Esophagus muscularis mucosa (tissue), 4 donors: ENCODE results near the gene FER. TPM values are rescaled to one million over a fixed set of nuclear protein-coding genes. Genes with fewer than 3 reads are reported as not detected.
A peak's percentile ranks its signal among the peaks of the same experiment; 100 is the strongest.
"Not testable (repeated sequence)": the region's sequence is repeated elsewhere in the genome, so short reads cannot be mapped to it uniquely, and the experiment has no call there.

ENCODE experiments used
- DNase-seq: peaks from one replicate; pipeline ENCODE4 v3.0.0-alpha.2; 2017; ENCODE audit errors: extremely low spot score
- H3K27ac ChIP-seq, 4 donors: fragments of 200-600 bp; sonication (generic); replicated peaks in 1 of 4; 1 replicate in 3 of 4; 2 replicates in 1 of 4; pipeline ENCODE4 v1.5.1; 2016 to 2019; ENCODE audit warnings: mild to moderate bottlenecking in 1 of 4
- H3K27me3 ChIP-seq, 4 donors: fragments of 200-600 bp; sonication (generic); one replicate each; pipeline versions ENCODE4 v1.5.1 to v1.6.0; 2016 to 2019
- H3K36me3 ChIP-seq, 4 donors: fragments of 200-600 bp; sonication (generic); one replicate each; pipeline ENCODE4 v1.5.1; 2016 to 2019
- H3K4me1 ChIP-seq, 4 donors: fragments of 200-600 bp; sonication (generic); one replicate each; pipeline ENCODE4 v1.5.1; 2016 to 2019
- H3K4me3 ChIP-seq, 4 donors: fragments of 200-600 bp; sonication (generic); 1 replicate in 2 of 4; 2 replicates in 2 of 4; pipeline ENCODE4 v1.5.1; 2016 to 2019; ENCODE audit warnings: mild to moderate bottlenecking in 4 of 4, moderate library complexity in 1 of 4
- H3K9me3 ChIP-seq, 4 donors: fragments of 200-600 bp; sonication (generic); 1 replicate in 3 of 4; 2 replicates in 1 of 4; pipeline ENCODE4 v1.5.1; 2016 to 2019
- EP300 ChIP-seq: sonication (generic); formaldehyde crosslinking; IDR thresholded peaks from one replicate; pipeline ENCODE4 v1.6.1; 2017; ENCODE audit warnings: antibody characterized with exemption
- POLR2A ChIP-seq: fragments of 450-650 bp; IDR thresholded peaks from one replicate; pipeline ENCODE4 v1.6.1; 2017; ENCODE audit warnings: antibody characterized with exemption, moderate library complexity, mild to moderate bottlenecking, low read depth
- POLR2AphosphoS5 ChIP-seq, 2 donors: sonication (generic); formaldehyde crosslinking; IDR thresholded peaks; one replicate each; pipeline ENCODE4 v1.6.1; 2017; ENCODE audit warnings: antibody characterized with exemption in 2 of 2
- WGBS: methylation state at CpG from one replicate; pipeline ENCODE4 v1.1.5; 2018; 5-methylcytosine and 5-hydroxymethylcytosine counted together
- intact Hi-C: fragments of 100-400 bp; cut with DNase I; formaldehyde crosslinking; loops from one replicate; pipeline ENCODE4 v1.15.1; 2023
- total RNA-seq, 4 donors: library from RNA; depleted of rRNA; stranded (reverse); fragments of >200 nt; gene quantifications; one replicate each; pipeline versions ENCODE4 v1.1.0 to v1.2.1, GENCODE V29; 2016
- TF ChIP-seq, protein P1 (sequence below), 3 experiments: fragments of 200-600 bp in 2 of 3; fragments of 450-650 bp in 1 of 3; sonication (generic) in 2 of 3; IDR thresholded peaks; one replicate each; pipeline ENCODE4 v1.5.1; 2017 to 2019; ENCODE audit warnings: antibody characterized with exemption in 3 of 3, mild to moderate bottlenecking in 2 of 3, moderate library complexity in 1 of 3

The FER gene
- 10 to 100 TPM; 17.6 to 32.8 (median 25.4) TPM for total RNA-seq

DNA sequence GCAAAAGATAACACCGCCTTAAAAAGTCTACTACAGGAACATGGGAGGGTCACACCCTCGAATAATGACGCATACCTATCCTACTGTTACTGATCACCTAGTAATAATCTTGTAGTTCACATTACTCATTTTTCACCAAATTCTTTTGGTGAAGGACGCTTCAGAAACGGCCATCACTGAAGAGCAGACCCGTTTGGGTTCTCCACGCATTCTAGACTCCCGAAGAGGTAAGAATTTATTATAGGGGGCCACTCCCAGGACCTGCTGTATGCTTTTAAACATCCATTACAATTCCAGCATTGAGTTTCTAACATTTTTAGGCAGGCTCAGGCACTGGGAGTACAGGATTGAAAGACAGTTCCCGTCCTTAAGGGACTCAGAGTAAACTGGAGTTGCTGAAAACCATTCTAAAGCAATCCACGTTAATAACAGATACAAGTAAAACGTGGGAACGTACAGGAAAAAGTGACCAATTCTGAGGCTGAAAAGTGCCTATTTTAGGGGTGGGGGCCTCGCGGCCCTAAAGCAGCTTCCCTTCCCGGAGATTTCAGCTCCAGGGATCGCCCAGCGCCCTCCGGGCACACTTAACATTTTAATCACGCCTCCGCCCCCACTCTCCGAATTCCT is at the start of gene FER:
Gene FER (plus strand): TSS at position 124 of the 627 bp plus-strand sequence. CDS start 50,286 bp downstream, outside the sequence.
- intact Hi-C loops, result loop anchor here (2.0 to 10.0 kb wide), 3 partner anchors 19 to 577 kb away; no protein-coding TSS in a partner anchor
- H3K4me1 ChIP-seq, result peaks cover 8 to 42% (median 26%) of the 10 kb centered on the region in 4 donors
- TF ChIP-seq, protein P1, sequence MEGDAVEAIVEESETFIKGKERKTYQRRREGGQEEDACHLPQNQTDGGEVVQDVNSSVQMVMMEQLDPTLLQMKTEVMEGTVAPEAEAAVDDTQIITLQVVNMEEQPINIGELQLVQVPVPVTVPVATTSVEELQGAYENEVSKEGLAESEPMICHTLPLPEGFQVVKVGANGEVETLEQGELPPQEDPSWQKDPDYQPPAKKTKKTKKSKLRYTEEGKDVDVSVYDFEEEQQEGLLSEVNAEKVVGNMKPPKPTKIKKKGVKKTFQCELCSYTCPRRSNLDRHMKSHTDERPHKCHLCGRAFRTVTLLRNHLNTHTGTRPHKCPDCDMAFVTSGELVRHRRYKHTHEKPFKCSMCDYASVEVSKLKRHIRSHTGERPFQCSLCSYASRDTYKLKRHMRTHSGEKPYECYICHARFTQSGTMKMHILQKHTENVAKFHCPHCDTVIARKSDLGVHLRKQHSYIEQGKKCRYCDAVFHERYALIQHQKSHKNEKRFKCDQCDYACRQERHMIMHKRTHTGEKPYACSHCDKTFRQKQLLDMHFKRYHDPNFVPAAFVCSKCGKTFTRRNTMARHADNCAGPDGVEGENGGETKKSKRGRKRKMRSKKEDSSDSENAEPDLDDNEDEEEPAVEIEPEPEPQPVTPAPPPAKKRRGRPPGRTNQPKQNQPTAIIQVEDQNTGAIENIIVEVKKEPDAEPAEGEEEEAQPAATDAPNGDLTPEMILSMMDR (IDR thresholded peaks at IDR 0.05), result no peak
- TF ChIP-seq POLR2AphosphoS5 (IDR thresholded peaks at IDR 0.05), result peak; percentile 38 to 63
- no peak for TF ChIP-seq EP300
- peak; percentile 31 for TF ChIP-seq POLR2A
- H3K27me3 ChIP-seq, result no peaks in the 10 kb centered on the region
- no peaks in the 10 kb centered on the region for H3K36me3 ChIP-seq
- H3K4me3 ChIP-seq, result peak within 1 kb of the TSS; percentile 87 to 97 (median 95)
- 1% methylated on average over 21 of the region's 21 CpGs for WGBS
- H3K9me3 ChIP-seq, result no peaks in the 10 kb centered on the region
- no peak for DNase-seq
- H3K27ac ChIP-seq, result peak within 1 kb of the TSS; percentile 98 to 99 (median 98)

DNA sequence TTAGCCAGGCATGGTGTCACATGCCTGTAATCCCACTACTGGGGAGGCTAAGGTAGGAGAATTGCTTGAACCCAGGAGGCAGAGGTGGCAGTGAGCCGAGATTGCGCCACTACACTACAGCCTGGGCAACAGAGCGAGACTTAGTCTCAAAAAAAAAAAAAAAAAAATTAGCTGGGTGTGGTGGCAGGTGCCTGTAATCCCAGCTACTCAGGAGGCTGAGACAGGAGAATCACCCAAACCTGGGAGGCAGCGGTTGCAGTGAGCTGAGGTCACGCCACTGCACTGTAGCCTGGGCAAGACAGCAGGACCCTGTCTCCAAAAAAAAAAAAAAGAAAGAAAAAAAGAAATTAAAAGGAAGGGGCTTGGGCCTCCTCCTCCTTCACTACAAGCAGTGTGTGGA is 47.3 kb upstream of the FER start:
- H3K27me3 ChIP-seq, H3K27ac ChIP-seq, DNase-seq, intact Hi-C loops, H3K4me1 ChIP-seq, H3K9me3 ChIP-seq, H3K36me3 ChIP-seq, H3K4me3 ChIP-seq: not testable (repeated sequence)
- WGBS, result 98% methylated on average over 5 of the region's 5 CpGs

DNA sequence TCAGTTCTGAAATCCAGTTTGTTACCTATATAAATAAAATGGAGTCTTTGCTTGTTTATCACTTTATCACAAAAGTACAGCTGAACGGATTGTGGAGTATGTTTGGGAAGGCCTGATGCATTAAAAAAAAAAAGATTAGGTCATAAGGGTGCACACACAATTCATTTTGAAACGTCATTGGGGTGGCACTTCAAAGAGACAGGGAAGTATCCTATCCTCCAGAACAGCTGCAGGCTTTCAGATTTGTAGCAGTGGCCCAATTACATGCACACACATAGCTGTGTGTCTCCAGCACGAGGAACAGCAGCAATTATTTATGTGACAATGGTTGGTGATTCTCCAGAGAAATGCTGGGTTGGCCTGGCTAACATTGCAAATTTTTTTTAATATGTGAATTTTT is 46.8 kb upstream of the FER start:
- TF ChIP-seq POLR2AphosphoS5 (IDR thresholded peaks at IDR 0.05) (no peak), POLR2A (no peak), EP300 (no peak)
- TF ChIP-seq, protein P1 (IDR thresholded peaks at IDR 0.05), result no peak
- Histone ChIP-seq H3K4me3 (no peak overlapping the region), H3K9me3 (no peaks in the 10 kb centered on the region), H3K4me1 (no peaks in the 10 kb centered on the region), H3K27me3 (no peaks in the 10 kb centered on the region), H3K36me3 (no peaks in the 10 kb centered on the region), H3K27ac (no peak overlapping the region)
- no peak for DNase-seq
- WGBS, result 41% methylated on average over 3 of the region's 3 CpGs
- intact Hi-C loops, result no loop called here

DNA sequence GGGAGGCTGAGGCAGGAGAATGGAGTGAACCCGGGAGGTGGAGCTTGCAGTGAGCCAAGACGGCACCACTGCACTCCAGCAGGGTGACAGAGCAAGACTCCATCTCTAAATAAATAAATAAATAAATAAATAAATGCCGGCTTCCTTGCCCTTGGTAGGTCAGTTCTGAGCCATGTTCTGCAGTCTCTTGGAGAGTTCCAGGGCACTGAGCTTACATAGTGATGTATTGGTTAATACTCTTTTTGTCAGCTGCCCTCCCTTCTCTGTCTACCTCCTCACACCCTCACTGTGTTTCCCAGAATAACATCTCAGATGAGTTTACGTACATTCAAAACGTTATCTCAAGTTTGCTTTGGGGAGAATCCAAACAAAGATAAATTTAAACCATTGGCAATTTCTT is 45.2 kb upstream of the FER start:
- no peaks in the 10 kb centered on the region for H3K4me1 ChIP-seq
- WGBS, result 65% methylated on average over 5 of the region's 5 CpGs

DNA sequence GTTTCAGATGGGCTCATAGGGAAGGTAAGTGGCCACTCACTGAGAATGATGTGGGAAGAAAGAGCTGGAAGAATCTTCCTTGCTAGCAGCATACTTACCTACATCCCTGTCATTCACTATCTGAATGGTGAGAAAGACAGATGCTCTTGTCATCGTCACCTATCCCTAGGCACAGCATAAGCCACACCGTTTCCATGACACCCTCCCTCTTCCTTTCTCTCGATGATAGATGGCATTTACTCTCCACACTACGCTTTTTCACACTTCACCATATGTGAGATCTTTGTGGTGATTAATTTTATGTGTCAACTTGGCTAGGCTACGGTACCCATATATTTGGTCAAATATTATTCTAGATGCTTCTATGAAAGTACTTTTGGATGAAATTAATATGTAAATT is 44.4 kb upstream of the FER start:
- Histone ChIP-seq H3K36me3 (no peaks in the 10 kb centered on the region), H3K27ac (no peak overlapping the region), H3K4me1 (no peaks in the 10 kb centered on the region), H3K4me3 (no peak overlapping the region), H3K27me3 (no peaks in the 10 kb centered on the region), H3K9me3 (no peaks in the 10 kb centered on the region)
- intact Hi-C loops, result no loop called here
- 59% methylated on average over 5 of the region's 5 CpGs for WGBS
- no peak for TF ChIP-seq POLR2A
- no peak for TF ChIP-seq POLR2AphosphoS5 (IDR thresholded peaks at IDR 0.05)
- no peak for TF ChIP-seq EP300
- TF ChIP-seq, protein P1 (IDR thresholded peaks at IDR 0.05), result no peak
- DNase-seq, result no peak

More for the DNA sequence above, 45.2 kb upstream of the FER start:
- DNase-seq, result no peak
- no peaks in the 10 kb centered on the region for H3K9me3 ChIP-seq
- H3K27me3 ChIP-seq, result no peaks in the 10 kb centered on the region
- intact Hi-C loops, result no loop called here
- no peak overlapping the region for H3K4me3 ChIP-seq
- no peaks in the 10 kb centered on the region for H3K36me3 ChIP-seq
- H3K27ac ChIP-seq, result no peak overlapping the region
- TF ChIP-seq POLR2AphosphoS5 (IDR thresholded peaks at IDR 0.05) (no peak), POLR2A (no peak), EP300 (no peak)
- TF ChIP-seq, protein P1 (IDR thresholded peaks at IDR 0.05), result no peak
